Gastroesophageal sphincter (tissue), 4 donors: Measurements from ENCODE around the gene PRKAR1B. TPM values are rescaled to one million over a fixed set of nuclear protein-coding genes. Genes with fewer than 3 reads are reported as not detected.

Experiments used
- ATAC-seq: fragments of 150-250 bp; one replicate; pipeline ENCODE4 v1.9.1; 2016; ENCODE audit warnings: mild to moderate bottlenecking, moderate library complexity
- H3K27ac ChIP-seq, 4 donors: fragments of 200-600 bp; sonication (generic) in 3 of 4; 1 replicate in 3 of 4; 2 replicates in 1 of 4; pipeline ENCODE4 v1.5.1; 2016 to 2019
- H3K27me3 ChIP-seq: fragments of 200-600 bp; sonication (generic); one replicate; pipeline ENCODE4 v1.5.1; 2019
- H3K36me3 ChIP-seq, 2 donors: fragments of 200-600 bp; sonication (generic); one replicate each; pipeline ENCODE4 v1.5.1; 2019; ENCODE audit warnings: control low read depth in 1 of 2
- H3K4me1 ChIP-seq, 3 donors: fragments of 200-600 bp; sonication (generic); 1 replicate in 2 of 3; 2 replicates in 1 of 3; pipeline ENCODE4 v1.5.1; 2016 to 2019; ENCODE audit warnings: control low read depth in 2 of 3
- H3K4me3 ChIP-seq, 2 donors: fragments of 200-600 bp; sonication (generic); one replicate each; pipeline ENCODE4 v1.5.1; 2019; ENCODE audit warnings: mild to moderate bottlenecking in 1 of 2, moderate library complexity in 1 of 2
- H3K9me3 ChIP-seq, 3 donors: fragments of 200-600 bp; sonication (generic); one replicate each; pipeline ENCODE4 v1.5.1; 2017 to 2019; ENCODE audit warnings: control low read depth in 2 of 3
- CTCF ChIP-seq, 4 experiments: fragments of 200-600 bp in 2 of 4; fragments of 450-650 bp in 2 of 4; sonication (generic) in 1 of 4; IDR thresholded peaks; one replicate each; pipeline ENCODE4 v1.5.1; 2017 to 2019; ENCODE audit warnings: antibody characterized with exemption in 4 of 4, mild to moderate bottlenecking in 2 of 4, moderate library complexity in 2 of 4
- EP300 ChIP-seq: sonication (generic); formaldehyde crosslinking; IDR thresholded peaks from one replicate; pipeline ENCODE4 v1.6.1; 2017; ENCODE audit warnings: antibody characterized with exemption, mild to moderate bottlenecking
- POLR2A ChIP-seq, 2 donors: fragments of 450-650 bp; IDR thresholded peaks; one replicate each; pipeline ENCODE4 v1.6.1; 2017; ENCODE audit warnings: antibody characterized with exemption in 2 of 2, mild to moderate bottlenecking in 2 of 2, moderate library complexity in 1 of 2
- POLR2AphosphoS5 ChIP-seq: sonication (generic); formaldehyde crosslinking; IDR thresholded peaks from one replicate; pipeline ENCODE4 v1.6.1; 2017; ENCODE audit warnings: antibody characterized with exemption
- WGBS, 2 donors: methylation state at CpG; one replicate each; pipeline ENCODE4 v1.1.5; 2018; ENCODE audit warnings: low coverage in 1 of 2; 5-methylcytosine and 5-hydroxymethylcytosine counted together
- total RNA-seq, 4 donors: library from RNA; depleted of rRNA; stranded (reverse); fragments of >200 nt; gene quantifications; one replicate each; pipeline ENCODE4 v1.1.0, GENCODE V29; 2016

PRKAR1B gene
- total RNA-seq, 4 donors from 2014 or later, result 11.6 to 39.1 (median 24.8) TPM

- Histone ChIP-seq H3K27ac (no peak overlapping the region), H3K4me1 (peaks cover 0 to 25% (median 0%) of the 10 kb centered on the region in 3 donors), H3K4me3 (no peak overlapping the region), H3K9me3 (no peaks in the 10 kb centered on the region), H3K36me3 (no peaks in the 10 kb centered on the region), H3K27me3 (no peaks in the 10 kb centered on the region)
- ATAC-seq, result no peak
- no peak for TF ChIP-seq CTCF (IDR thresholded peaks at IDR 0.05)
- no peak for TF ChIP-seq EP300
- TF ChIP-seq POLR2AphosphoS5, result no peak
- TF ChIP-seq POLR2A (IDR thresholded peaks at IDR 0.05), result no peak
- 100% methylated on average over 2 of the region's 14 CpGs; no CpG with 5 or more reads in 1 of the 2 donors for WGBS, 2 donors
Observed at GRCh38 chr7:570801-571070, 156.3 kb downstream of the PRKAR1B start.

GRCh38 chr7:569996-570800, 156.9 kb downstream of the PRKAR1B start:
- TF ChIP-seq CTCF (IDR thresholded peaks at IDR 0.05), result no peak
- no peak for TF ChIP-seq POLR2AphosphoS5
- no peak for TF ChIP-seq POLR2A (IDR thresholded peaks at IDR 0.05)
- no peak for TF ChIP-seq EP300
- 96 to 100% methylated on average over 1 to 20 of the region's 40 CpGs for WGBS, 2 donors
- Histone ChIP-seq H3K27me3 (no peaks in the 10 kb centered on the region), H3K36me3 (no peaks in the 10 kb centered on the region), H3K27ac (no peak overlapping the region), H3K4me3 (no peak overlapping the region), H3K9me3 (no peaks in the 10 kb centered on the region), H3K4me1 (peaks cover 0 to 25% (median 0%) of the 10 kb centered on the region in 3 donors)
- no peak for ATAC-seq

DNA sequence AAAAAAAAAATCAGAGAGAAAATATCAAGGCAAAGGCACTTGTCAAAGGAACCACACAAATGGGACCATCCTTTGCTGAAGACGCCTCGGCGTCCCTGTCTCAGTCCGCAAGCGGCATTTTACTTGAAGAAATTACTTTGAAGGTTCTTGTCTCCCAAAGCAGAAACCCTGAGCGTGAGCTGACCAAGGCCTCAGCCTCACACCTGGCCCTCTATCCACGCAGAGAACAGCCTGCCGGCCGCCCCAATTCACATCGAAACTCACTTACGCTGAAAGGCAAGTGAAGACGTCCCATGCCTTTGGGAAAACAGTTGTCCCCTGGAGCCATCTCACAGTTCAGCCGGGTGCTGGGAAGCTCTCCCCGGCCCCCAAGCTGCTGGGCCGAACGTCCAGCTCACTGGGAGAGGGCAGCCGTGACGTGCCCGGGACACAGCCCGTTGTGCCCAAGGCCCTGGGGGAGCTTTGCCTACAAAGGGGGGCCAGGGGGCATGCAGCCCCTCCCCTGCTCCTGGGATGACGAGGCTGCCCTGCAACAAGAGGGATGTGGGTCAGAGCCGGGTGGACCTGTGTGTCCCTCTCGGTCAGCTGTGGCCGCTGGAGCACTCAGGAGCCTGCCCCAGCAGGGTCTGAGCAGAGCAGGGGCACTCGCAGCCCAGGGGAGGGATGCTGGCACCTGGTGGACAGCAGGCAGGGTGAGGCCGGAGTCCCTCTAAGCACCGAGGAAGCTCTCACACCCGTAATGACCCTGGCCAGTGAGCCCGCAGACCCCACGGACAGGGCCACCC, 157.8 kb downstream of the PRKAR1B start:
- no peak for TF ChIP-seq EP300
- TF ChIP-seq POLR2A (IDR thresholded peaks at IDR 0.05), result no peak
- TF ChIP-seq CTCF (IDR thresholded peaks at IDR 0.05), result no peak
- TF ChIP-seq POLR2AphosphoS5, result no peak
- WGBS, 2 donors, result 80 to 94% methylated on average over 6 to 7 of the region's 30 CpGs

GRCh38 chr7:568031-568951, 158.8 kb downstream of the PRKAR1B start:
- ATAC-seq, result no peak
- Histone ChIP-seq H3K36me3 (no peaks in the 10 kb centered on the region), H3K27me3 (no peaks in the 10 kb centered on the region), H3K4me3 (no peak overlapping the region), H3K4me1 (peaks cover 0 to 11% (median 0%) of the 10 kb centered on the region in 3 donors), H3K27ac (peak overlapping the region in 1 of 4 donors; percentile 14), H3K9me3 (no peaks in the 10 kb centered on the region)
- TF ChIP-seq EP300 (no peak), POLR2A (IDR thresholded peaks at IDR 0.05) (no peak), POLR2AphosphoS5 (no peak), CTCF (IDR thresholded peaks at IDR 0.05) (no peak)
- 57 to 79% methylated on average over 8 to 12 of the region's 33 CpGs for WGBS, 2 donors

More for the DNA sequence above, 157.8 kb downstream of the PRKAR1B start:
- ATAC-seq, result no peak
- no peaks in the 10 kb centered on the region for H3K27me3 ChIP-seq
- H3K4me1 ChIP-seq, result peaks cover 0 to 17% (median 0%) of the 10 kb centered on the region in 3 donors
- H3K4me3 ChIP-seq, result no peak overlapping the region
- no peaks in the 10 kb centered on the region for H3K9me3 ChIP-seq
- H3K27ac ChIP-seq, result no peak overlapping the region
- no peaks in the 10 kb centered on the region for H3K36me3 ChIP-seq
